NCI-H2171 (cell line): ENCODE data around the gene CDR2L.
"Not testable (repeated sequence)": the region's sequence is repeated elsewhere in the genome, so short reads cannot be mapped to it uniquely, and the experiment has no call there.

Experiments
- DNase-seq: peaks from one replicate; lab custom pipeline; 2025; lab: John Stamatoyannopoulos, UW

Gene CDR2L

DNA sequence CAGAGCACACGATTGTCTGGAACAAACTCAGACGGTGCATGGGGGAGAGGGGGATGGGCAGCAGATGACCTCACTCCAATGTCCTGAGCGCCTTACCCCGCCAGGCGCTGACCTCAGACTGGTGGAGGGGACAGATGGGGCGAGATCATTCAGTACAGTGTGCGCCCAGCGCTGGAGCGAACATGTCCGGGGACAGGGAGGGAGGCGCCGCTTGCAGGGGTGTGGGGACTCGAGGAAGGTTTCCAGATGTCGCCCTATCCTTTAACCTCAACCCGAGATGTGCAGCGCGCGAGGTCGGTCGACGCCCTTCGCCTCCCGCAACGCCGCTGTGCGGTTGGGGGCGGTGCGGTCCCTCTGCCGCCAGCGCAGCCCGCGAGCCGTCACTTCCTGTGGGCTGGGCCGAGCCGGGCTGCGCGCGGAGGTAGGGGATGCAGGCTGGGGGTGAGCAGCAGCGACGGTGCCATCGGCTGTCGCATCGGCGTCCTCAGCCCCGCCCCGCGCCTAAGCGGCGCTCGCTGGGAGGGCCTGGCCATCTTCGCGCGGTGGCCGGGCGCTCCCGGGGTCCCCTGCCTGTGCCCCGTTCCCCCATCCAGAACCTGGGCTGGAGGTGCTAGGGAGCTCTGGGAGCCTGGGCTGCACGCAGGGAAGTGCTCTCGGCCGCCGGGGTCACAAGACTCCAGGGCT, 5.3 kb upstream of the CDR2L start:
- peak; percentile 77 for DNase-seq

DNA sequence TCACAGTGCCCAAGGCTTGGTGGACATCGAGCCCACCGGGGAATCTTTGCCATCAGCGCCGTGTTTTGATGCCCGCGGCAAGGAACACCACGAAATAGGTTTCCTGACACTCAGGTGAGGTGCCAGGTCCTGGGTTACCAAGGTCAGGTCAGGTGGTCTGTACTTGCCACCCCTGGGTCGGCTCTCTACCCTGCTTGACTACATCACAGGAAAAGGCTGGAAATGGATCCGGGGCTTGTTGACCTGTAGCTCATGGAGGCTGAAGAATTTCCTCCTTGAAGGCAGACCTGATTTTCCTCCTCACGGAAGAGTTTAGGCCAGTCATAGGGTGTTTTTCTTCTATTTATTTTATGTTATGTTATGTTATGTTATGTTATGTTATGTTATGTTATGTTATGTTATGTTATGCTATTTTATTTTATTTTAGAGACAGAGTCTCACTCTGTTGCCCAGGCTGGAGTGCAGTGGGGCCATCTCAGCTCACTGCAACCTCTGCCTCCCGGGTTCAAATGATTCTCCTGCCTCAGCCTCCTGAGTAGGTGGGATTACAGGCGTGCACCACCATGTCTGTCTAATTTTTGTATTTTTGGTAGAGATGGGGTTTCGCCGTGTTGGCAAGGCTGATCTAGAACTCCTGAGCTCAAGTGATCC, 4.6 kb upstream of the CDR2L start:
- DNase-seq, result not testable (repeated sequence)

DNA sequence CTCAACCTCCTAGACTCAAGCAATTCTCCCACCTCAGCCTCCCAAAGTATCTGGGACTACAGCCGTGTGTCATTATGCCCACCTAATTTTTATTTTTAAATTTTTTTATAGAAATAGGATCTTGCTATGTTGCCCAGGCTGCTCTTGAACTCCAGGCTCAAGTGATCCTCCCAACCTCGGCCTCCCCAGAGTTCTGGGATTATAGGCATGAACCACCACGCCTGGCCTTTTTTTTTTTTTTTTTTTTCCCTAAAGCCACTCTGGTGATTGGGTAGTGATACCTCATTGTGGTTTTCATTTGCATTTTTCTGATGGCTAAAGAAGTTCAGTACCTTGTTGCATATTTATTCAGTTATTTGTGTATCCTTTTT, 1.2 kb upstream of the CDR2L start:
- no peak for DNase-seq

DNA sequence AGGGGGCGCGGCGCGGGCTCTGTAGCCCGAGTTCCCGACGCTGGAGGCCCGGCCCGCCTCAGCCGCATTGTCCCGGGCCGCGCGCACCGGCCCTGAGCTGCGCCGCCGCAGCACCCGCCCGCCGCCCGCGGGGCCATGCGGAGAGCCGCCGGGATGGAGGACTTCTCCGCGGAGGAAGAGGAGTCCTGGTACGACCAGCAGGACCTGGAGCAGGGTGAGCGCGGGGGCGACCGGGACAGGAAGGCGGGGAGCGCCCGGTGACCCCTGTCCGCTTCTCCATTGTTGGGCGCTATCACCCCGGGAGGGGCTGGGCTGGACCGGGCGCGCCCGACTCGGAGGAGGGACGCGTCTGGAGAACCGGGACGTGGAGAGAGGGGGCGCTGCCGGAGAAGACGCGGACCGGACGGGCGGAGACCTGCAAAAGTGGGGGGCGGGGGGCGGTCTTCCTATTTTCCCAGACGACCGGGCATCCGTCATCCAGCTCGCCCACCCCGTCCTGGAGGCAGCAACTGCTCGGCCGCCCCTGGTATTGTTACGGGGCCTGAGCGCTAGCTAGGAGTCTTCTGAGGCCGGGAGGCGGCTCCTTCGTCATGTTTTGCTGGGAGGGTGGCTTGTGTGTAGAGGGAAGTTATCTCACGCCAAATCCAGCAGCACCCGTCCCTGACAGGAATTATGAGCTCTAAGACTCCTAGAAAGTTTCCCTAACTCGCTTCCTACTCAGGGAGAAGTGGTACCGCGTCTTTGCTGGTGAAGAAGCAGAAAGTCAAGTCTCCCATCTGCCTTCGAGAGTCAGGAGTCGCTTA, 678 bp downstream of the CDR2L start:
- DNase-seq, result peak; percentile 48

DNA sequence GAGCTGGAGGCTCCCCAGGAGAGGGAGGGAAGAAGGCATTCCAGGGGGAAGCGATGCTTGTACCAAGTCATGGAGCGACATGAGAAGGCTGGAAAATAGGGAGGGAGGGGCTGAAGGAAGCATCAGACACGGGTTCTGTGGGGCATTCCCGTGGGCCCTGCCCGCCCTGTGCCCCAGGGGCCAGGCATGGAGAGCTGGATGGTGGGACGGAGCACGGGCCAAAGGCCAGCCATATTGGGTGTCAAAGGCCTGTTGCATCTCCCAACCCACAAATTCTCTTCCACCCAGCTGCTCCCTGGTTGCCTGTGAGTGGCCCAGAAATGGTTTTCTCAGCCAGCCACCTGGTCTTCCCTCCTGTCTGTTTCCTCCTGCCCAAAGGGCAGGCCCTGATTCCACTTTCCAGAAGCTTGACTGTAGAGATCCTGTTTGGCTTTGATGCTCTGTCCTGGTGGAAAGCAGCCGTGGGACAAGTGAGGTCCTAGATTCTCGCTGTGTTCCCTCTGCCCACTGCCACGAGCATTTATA, 3.2 kb downstream of the CDR2L start:
- no peak for DNase-seq

DNA sequence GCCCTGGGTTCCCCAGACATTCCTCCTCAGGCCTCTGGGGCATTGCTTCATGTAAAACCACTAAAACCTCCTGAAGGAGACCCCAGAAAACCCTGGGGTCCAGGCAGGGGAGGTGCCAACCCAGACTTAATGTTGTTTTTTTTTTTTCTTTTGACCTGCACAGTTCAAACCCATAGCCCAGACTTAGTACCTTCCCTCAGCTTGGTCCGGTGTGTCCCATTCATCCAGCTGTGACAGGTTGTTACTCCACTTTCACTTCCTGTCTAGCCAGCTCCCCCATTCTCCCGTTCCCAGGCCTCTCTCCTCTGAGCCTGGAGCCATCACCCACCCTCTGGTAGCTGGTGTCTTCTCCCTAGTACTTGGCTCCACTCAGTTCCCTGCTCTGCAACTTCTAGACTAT, 4.8 kb downstream of the CDR2L start:
- DNase-seq, result no peak

DNA sequence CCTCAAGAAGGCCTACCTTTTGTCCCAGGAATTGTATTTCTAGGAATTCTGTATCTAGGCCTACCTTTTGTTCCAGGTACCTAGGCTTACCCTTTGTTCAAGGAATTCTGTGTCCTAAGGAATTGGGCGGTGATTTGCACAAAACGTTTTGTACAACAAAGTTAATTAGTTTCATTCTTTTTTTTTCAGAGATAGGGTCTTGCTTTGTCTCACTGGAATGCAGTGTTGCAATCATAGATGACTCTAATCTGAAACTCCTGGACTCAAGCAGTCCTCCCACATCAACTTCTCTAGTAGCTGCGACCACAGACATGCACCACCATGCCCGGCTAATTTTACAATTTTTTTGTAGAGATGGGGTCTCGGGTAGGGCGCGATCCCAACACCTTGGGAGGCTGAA, 7.0 kb downstream of the CDR2L start:
- no peak for DNase-seq

DNA sequence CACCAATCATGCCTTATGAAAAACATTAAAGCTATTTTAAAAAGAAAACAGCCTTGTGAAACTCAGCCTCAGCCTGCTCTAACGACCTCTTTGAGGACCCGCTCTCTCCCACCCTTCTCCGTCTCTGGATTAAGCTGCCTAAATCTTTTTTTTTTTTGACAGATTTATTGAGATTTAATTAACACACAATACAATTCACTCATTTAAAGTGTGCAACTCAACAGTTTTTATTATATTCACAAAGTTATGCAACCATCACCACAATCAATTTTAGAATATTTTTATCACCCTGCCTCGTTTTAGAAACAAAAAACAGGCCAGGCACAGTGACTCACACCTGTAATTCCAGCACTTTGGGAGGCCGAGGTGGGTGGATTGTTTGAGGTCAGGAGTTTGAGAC, 8.4 kb downstream of the CDR2L start:
- DNase-seq, result no peak

DNA sequence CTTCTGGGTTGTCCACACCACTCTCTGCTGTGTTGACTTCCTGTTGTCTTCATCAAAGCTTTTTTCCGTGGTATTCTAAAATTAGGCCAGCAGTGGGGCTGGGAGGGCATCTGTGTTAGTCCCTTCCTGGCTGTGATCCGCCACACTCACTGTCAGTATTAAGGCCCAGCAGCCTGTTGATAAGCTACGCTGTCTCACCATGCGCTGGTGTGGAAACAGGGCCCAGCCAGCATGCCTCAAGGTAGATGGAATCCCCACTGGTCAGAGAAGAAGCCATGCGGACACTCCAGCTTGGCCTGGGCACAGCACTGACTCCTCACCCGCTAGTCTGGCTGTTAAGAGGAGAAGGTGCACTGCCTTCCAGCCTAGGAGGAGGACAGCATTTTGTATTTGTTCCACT, 11.4 kb downstream of the CDR2L start:
- DNase-seq, result no peak

DNA sequence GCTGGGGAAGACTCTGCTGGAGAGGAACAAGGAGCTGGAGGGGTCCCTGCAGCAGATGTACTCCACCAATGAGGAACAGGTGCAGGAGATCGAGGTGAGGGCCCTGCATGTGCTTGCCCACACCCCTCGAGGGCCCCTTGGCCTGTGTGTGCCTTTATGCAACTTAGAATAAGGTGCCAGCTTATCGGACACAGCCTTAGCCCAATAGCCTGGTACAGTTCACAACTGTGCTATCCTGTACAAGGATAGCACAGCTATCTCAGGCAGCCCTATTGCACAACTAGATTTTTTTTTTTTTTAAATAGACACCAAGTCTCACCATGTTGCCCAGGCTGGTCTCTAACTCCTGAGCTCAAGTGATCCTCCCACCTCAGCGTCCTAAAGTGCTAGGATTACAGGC, 12.1 kb downstream of the CDR2L start:
- no peak for DNase-seq

DNA sequence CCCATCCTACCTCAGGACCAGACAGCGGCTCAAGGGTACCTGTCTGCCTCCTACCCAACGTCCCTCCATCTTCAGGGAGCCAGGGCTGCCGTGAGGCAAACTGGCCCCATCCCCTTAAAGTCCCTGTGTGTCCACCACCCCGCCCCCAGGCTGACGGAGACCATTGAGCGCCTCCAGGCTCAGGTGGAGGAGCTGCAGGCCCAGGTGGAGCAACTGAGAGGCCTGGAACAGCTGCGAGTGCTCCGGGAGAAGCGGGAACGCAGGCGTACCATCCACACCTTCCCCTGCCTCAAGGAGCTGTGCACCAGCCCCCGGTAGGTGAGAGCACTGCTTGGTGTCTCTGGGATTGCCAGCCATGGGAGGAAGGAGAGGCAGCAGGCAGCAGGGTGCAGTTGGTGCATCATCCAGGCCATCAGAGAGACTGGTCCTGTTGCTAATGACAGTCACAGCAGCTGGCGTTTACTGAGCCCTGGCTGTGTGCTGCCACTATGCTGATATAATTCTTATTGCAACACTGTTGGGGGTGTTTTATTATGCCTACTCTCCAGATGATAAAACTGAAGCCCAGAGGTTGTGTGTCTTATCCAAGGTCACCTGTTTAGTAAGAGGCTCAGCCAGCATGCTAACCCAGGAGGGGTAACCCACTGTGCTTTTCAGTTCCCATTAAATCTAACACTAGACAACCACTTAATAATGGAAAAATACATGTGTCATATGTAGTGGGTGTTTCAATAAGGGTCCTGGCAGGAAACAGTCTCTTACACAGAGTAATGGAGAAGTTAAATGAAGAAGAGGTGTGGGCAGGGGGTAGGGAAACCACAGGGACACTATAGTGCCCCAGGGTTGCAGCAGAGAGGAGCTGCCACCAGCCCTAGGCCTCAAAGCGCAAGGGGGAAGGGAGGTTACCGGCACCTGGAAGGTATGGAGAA, 14.7 kb downstream of the CDR2L start:
- no peak for DNase-seq

DNA sequence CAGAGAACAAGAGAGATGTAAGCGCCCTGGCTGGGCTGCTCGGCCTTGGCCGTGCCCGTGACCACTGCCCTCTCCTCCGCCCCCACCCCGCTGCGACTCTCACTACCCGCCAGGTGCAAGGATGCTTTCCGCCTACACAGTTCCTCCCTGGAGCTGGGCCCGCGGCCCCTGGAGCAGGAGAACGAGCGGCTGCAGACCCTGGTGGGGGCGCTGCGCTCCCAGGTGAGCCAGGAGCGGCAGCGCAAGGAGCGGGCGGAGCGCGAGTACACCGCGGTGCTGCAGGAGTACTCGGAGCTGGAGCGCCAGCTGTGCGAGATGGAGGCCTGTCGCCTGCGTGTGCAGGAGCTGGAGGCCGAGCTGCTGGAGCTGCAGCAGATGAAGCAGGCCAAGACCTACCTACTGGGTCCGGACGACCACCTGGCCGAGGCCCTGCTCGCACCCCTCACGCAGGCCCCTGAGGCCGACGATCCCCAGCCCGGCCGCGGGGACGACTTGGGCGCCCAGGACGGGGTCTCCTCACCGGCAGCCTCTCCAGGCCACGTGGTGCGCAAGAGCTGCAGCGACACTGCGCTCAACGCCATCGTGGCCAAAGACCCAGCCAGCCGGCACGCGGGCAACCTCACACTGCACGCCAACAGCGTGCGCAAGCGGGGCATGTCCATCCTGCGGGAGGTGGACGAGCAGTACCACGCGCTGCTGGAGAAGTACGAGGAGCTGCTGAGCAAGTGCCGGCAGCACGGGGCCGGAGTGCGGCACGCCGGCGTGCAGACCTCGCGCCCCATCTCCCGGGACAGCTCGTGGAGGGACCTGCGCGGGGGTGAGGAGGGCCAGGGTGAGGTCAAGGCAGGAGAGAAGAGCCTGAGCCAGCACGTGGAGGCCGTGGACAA, 15.9 kb downstream of the CDR2L start:
- DNase-seq, result no peak

DNA sequence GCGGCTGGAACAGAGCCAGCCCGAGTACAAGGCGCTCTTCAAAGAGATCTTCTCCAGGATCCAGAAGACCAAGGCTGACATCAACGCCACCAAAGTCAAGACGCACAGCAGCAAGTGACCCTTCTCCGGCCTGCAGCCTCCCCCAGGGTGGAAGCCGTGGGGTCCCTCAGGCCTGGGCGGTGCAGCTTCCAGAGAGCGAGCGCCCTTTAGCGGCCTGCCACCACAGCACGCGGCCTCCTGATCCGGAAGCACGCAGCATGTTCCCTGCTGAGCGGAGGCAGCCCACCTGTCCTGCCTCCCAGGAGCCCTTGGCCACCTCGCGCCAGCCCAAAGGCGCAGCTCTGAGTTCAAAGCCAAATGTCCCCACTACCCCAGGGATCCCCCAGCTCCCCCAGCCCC, 16.5 kb downstream of the CDR2L start:
- DNase-seq, result no peak

DNA sequence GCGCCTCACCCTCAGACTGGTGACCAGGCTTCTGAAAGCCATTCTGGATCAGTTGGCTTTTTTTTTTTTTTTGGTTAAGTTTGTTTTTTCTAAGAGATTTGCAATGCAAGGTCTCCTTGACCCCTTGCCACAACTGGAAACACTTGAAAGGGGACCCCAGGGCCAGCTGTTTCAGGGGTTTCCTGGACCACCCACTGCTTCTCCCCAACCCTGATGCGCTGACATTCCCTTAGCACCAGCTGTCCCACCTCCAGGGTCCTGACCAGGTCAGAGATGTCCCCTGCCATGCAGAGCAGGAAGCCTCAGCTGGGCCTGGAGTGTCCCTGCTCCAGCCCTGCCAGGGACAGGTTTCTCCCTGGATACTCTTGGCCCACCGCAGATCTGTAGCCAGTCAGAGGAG, 16.9 kb downstream of the CDR2L start:
- DNase-seq, result no peak

DNA sequence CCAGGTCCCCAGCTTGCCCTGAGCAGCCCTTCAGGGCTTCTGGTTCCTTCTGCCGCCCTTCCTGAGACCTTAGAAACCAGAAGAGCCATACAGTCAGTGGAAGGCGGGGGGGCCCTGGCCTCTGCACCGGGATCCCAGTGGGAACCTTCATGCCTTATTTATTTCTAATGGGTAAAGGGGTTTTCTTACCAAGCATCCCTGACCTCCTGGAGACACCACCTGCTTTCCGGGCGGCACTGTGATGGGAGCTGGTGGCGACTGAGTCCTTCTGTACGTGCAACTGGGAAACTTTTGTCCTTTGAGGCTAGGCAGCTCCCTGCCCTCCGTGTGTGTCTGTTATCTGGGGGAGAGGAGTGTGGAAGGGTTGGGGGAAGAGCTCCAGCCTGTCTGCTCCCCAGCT, 17.9 kb downstream of the CDR2L start:
- no peak for DNase-seq

DNA sequence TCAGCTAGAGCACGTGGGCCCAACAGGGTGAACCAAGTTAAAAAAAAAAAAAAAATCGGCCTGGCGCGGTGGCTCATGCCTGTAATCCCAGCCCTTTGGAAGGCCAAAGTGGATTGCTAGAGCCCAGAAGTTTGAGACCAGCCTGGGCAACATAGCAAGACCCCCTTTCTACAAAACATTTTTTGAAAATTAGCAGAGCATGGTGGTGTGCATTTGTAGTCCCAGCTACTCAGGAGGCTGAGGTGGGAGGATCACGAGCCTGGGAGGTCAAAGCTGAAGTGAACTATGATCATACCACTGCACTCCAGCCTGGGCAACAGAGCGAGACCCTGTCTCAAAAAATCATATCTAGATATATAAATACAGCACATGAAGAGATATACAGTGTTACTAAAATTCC, 18.7 kb downstream of the CDR2L start:
- not testable (repeated sequence) for DNase-seq

DNA sequence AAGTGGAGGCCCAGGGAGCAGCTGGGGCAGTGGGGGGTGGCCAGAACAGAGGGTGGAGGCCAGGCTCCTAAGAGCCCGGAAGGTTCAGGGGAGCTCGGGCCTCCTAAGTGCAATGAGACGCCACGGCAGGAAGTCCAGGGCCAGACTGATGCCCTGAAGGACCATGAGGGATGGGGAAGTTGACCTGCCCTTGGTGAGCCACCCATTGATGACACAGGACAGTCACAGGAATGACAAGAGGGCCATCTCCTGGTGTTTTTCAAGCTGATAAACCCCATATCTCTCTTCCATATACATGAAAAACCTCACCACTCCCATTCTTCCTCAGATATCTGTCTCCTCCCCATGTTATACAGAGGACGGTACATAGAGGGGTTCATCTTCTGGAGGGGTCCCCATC, 19.2 kb downstream of the CDR2L start:
- no peak for DNase-seq

DNA sequence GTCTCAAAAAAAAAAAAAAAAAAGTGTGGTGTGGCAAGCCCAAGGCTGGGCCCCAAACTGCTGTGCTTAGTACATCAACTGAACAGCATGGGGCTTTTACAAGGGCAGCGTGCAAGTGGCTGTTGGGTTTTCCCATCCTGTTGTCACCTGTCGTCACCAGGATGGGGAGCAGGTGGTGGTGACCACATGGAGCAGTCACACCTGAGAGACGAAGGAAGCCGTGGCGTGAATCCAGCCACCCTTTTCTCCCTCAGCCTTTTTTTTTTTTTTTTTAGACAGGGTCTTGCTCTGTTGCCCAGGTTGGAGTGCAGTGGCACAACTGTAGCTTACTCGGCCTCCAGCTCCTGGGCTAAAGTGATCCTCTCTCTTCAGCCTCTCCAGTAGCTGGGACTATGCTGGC, 20.9 kb downstream of the CDR2L start:
- DNase-seq, result peak; percentile 11

DNA sequence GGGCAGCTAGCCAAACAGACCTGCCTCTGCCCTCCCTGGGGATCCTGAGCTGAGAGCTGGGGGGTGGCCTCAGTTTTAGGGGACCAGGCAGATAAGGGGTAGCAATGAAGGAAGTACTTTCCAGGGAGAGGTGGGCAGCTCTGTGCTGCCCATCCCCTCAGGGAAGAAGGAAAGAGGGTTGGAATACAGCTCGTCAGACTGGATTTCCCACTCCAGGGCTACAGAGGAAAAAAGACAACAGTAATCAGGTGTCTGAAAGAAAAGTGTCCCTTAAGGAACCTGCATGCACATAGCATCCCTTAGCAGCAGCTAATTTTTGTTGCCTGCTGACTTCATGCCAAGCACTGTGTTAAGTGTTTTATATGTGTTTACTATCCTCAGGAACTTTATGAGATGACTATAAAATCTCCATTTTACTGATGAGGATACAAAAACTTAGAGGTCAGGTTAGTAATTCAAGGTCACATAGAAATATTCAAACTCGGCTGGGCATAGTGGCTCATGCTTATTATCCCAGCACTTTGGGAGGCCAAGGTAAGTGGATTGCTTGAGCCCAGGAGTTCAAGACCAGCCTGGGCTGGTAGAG, 21.8 kb downstream of the CDR2L start:
- no peak for DNase-seq

DNA sequence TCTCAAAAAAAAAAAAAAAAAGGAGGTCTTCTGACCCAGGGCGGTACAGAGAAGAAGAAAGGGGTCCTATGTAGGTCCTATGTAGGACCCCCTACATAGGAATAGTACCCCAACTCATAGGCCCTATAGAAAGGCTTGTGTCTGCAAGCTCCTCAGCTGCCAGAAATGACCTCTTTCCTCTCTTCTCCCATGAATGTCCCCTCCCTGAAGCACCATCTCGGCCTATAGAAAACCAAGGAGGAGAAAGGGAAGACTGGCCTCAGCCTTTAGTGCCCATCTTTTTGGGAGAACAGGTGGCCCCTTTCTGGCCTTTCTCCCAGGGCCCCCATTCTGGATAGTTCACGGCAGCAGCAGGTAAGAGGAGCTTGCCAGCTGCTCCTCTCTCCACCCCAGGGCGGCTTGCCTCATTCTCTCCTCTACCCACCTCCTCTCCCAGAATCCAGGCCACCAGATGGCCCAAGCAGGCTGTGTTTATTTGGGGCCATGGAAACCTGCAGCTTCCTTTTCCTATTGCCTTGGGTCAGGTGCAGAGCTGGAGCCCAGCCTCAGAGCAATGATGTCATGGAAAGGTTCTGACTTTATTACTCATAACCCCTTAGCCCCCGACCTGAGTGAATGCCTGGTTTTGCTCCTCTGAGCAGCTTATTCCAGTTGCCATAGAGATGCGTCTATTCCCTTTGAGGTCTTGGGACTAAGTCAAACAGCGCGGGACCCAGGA, 23.4 kb downstream of the CDR2L start:
- peak; percentile 94 for DNase-seq
